Lower lobe of right lung (tissue), 2 donors: Measurements from ENCODE around the gene NTM. TPM values are rescaled to one million over a fixed set of nuclear protein-coding genes. Genes with fewer than 3 reads are reported as not detected.

Experiments
- ATAC-seq, 2 donors: fragments of 200-7000 bp; cut with Tn5 transposase; one replicate each; pipeline ENCODE4 v1.9.1; 2020 to 2022; ENCODE audit warnings: mild to moderate bottlenecking in 2 of 2, moderate library complexity in 2 of 2
- DNase-seq: peaks from one replicate; pipeline ENCODE4 v3.0.0-alpha.2; 2020
- H3K27ac ChIP-seq: fragments of 200-600 bp; one replicate; pipeline ENCODE4 v1.8.0; 2022
- H3K27me3 ChIP-seq: fragments of 200-600 bp; one replicate; pipeline ENCODE4 v1.8.0; 2022; ENCODE audit warnings: low read depth
- H3K36me3 ChIP-seq: fragments of 200-600 bp; one replicate; pipeline ENCODE4 v1.8.0; 2022; ENCODE audit warnings: mild to moderate bottlenecking
- H3K4me1 ChIP-seq: fragments of 200-600 bp; one replicate; pipeline ENCODE4 v1.8.0; 2022
- H3K4me3 ChIP-seq: fragments of 200-600 bp; one replicate; pipeline ENCODE4 v1.8.0; 2022; ENCODE audit warnings: mild to moderate bottlenecking
- H3K9me3 ChIP-seq: fragments of 200-600 bp; one replicate; pipeline ENCODE4 v1.8.0; 2022
- CTCF ChIP-seq: fragments of 200-600 bp; IDR thresholded peaks from one replicate; pipeline ENCODE4 v1.8.0; 2022; ENCODE audit warnings: antibody characterized with exemption, mild to moderate bottlenecking
- intact Hi-C: fragments of 100-400 bp; cut with DNase I; formaldehyde crosslinking; loops from one replicate; pipeline ENCODE4 v1.11.0; 2022
- total RNA-seq: library from RNA; stranded (reverse); fragmentation: NEBNext Ultra II Directional; extraction: Animal tissue kit (Norgen Biotek cat#: 25700); gene quantifications from one replicate; pipeline ENCODE4 v1.2.1, GENCODE V29; 2021
- donor health status: DM: no; HTN: yes; CAD: no; lungs with severe emphysema.

NTM gene
- total RNA-seq, 1 donor from 2014 or later, result 2.3 TPM

GRCh38 chr11:132048040-132048439, 677.6 kb downstream of the NTM start:
- no peak for TF ChIP-seq CTCF
- intact Hi-C loops, result no loop called here
- Histone ChIP-seq H3K36me3 (no peaks in the 10 kb centered on the region), H3K27me3 (no peaks in the 10 kb centered on the region), H3K4me1 (no peaks in the 10 kb centered on the region), H3K4me3 (no peak overlapping the region), H3K9me3 (no peaks in the 10 kb centered on the region), H3K27ac (no peak overlapping the region)
- ATAC-seq (no peak), DNase-seq (no peak)

- intact Hi-C loops, result no loop called here
- Histone ChIP-seq H3K4me1 (no peaks in the 10 kb centered on the region), H3K9me3 (no peaks in the 10 kb centered on the region), H3K27ac (no peak overlapping the region), H3K27me3 (no peaks in the 10 kb centered on the region), H3K36me3 (no peaks in the 10 kb centered on the region), H3K4me3 (no peak overlapping the region)
- no peak for ATAC-seq
- TF ChIP-seq CTCF, result no peak
- DNase-seq, result no peak
Observed at GRCh38 chr11:132049205-132049604, 678.8 kb downstream of the NTM start.

GRCh38 chr11:132050049-132050448, 679.6 kb downstream of the NTM start:
- Histone ChIP-seq H3K9me3 (no peaks in the 10 kb centered on the region), H3K27me3 (no peaks in the 10 kb centered on the region), H3K4me1 (no peaks in the 10 kb centered on the region), H3K36me3 (no peaks in the 10 kb centered on the region), H3K4me3 (no peak overlapping the region), H3K27ac (no peak overlapping the region)
- TF ChIP-seq CTCF, result no peak
- DNase-seq (no peak), ATAC-seq (no peak)
- intact Hi-C loops, result no loop called here

- H3K27ac ChIP-seq, result no peak overlapping the region
- H3K36me3 ChIP-seq, result no peaks in the 10 kb centered on the region
- no peak for TF ChIP-seq CTCF
- H3K27me3 ChIP-seq, result no peaks in the 10 kb centered on the region
- DNase-seq (no peak), ATAC-seq (no peak)
- no peaks in the 10 kb centered on the region for H3K9me3 ChIP-seq
- H3K4me1 ChIP-seq, result no peaks in the 10 kb centered on the region
- intact Hi-C loops, result no loop called here
- H3K4me3 ChIP-seq, result no peak overlapping the region
Observed at GRCh38 chr11:132050577-132051165, 680.3 kb downstream of the NTM start.

GRCh38 chr11:132051704-132052103, 681.3 kb downstream of the NTM start:
- no peaks in the 10 kb centered on the region for H3K27me3 ChIP-seq
- H3K9me3 ChIP-seq, result no peaks in the 10 kb centered on the region
- no peak for TF ChIP-seq CTCF
- no peaks in the 10 kb centered on the region for H3K36me3 ChIP-seq
- ATAC-seq (no peak), DNase-seq (no peak)
- H3K4me3 ChIP-seq, result no peak overlapping the region
- no peak overlapping the region for H3K27ac ChIP-seq
- intact Hi-C loops, result no loop called here
- no peaks in the 10 kb centered on the region for H3K4me1 ChIP-seq

GRCh38 chr11:132052342-132052741, 681.9 kb downstream of the NTM start:
- no peaks in the 10 kb centered on the region for H3K9me3 ChIP-seq
- intact Hi-C loops, result no loop called here
- TF ChIP-seq CTCF, result no peak

More at GRCh38 chr11:132052342-132052741, 681.9 kb downstream of the NTM start:
- Histone ChIP-seq H3K27me3 (no peaks in the 10 kb centered on the region), H3K4me3 (no peak overlapping the region), H3K4me1 (no peaks in the 10 kb centered on the region), H3K36me3 (no peaks in the 10 kb centered on the region), H3K27ac (no peak overlapping the region)
- DNase-seq (no peak), ATAC-seq (no peak)
